Stimulated activated CD4-positive, alpha-beta T cell treated with anti-CD3 and anti-CD28 coated beads, Interleukin-1b, Interleukin-23, amount 100 ng/mL, for 24 hours (primary cell): ENCODE data around the gene SMARCA2.

ENCODE experiments used
- DNase-seq, 4 experiments: peaks; one replicate each; pipeline ENCODE4 v3.0.0-alpha.2; 2020; ENCODE audit warnings: low read depth in 4 of 4, low spot score in 1 of 4

SMARCA2 gene

DNA sequence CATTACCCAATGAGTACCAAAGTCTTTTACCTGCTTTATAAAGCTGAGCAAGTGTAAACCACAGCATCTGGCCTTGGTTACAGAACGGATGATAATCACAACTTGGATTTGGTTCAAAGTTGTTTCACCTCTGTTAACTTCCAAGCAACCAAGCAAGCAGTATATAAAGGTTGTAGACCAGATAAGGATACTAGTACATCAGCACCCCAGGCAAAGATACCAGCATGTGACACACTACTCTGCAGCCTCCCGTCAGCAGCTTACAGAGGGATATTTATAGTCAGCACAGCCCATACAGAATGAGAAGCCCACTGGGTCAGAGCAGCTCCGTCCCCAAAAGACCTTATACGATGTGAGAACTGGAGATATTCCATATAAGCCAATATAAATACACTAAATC lies 193.3 kb downstream of the SMARCA2 start:
- DNase-seq = no peak

DNA sequence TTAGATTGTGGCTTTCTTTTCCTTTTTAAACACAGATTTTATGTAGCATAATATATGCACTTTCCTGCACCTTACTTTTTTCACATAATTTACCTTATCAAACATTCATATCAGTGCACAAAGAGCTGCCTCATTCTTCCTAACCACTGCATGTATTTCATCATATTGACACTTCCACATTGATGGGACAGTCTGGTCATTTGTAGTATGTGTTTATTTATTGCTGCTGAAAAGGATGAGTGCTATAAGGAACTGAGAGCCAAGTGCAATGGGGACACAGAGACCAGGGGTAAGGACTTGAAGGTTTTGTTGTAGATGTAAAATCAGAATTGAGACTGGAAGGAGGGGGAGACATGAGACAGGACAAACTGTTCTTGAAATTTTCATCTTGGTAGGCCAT lies 193.8 kb downstream of the SMARCA2 start:
- no peak for DNase-seq

DNA sequence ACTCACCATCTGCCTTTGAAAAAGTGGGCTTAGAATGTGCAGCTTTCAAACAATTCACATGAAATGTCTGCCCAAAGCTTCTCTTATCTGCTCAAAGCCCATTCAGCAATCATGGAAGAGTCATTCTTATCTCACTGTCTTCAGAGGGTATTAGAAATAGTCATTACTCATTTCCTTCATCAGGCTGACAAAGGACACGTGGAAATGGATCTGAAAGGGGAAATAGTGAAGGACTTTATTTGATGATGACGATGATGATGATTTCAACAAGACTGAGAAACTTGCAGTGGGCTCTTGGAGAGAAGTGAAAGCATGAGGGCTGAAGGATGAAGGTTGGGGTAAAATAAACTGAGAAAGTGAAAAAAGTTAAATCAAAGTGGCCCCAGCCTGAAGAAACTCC lies 194.3 kb downstream of the SMARCA2 start:
- DNase-seq = no peak

DNA sequence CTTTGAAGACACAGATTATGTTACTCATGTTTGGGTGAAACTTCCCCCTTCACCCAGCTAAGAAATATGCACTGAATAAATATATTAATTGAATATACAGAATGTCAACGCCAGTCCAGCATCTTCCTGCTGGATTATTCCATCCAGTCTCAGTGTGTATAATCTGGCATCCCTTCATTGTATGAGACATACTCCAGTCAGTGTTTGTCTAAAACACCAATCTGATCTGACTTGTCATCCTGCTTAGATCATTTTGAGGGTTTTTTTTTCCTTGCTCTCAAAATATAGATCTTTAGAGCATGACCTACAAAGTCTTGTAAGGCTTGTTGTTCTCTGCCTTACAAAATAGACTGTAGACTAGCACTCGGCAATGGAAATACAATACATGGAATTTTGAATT lies 195.1 kb downstream of the SMARCA2 start:
- no peak for DNase-seq

DNA sequence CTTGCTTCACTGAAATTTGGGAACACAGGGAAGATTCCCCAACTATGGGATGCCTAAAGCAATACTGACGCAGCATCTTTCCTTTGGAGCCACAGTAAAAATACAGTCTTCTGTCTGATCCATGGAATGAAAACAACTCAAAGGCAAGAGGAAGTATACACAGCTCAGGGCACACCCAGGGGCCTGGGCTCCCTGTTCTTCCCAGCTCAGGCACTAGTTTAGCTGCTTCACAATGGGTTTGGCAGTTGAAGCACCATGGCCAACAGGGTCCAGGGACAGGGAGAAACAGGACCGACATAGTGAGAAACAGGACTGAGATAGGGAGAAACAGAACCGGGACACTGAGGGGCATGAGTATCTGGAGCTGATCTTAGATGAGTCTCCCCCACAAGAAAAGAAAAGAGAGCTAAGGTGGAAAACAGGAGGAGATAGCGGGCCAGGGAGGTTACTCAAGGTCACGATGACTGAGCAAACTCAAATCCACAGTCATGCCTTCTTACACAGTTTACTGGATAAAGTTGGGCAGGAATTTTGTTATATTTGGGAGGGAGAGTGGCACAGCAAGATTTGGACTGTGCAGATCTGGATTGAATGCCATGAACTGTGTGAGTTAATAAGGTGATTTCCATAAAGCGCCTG lies 198.8 kb downstream of the SMARCA2 start:
- no peak for DNase-seq

DNA sequence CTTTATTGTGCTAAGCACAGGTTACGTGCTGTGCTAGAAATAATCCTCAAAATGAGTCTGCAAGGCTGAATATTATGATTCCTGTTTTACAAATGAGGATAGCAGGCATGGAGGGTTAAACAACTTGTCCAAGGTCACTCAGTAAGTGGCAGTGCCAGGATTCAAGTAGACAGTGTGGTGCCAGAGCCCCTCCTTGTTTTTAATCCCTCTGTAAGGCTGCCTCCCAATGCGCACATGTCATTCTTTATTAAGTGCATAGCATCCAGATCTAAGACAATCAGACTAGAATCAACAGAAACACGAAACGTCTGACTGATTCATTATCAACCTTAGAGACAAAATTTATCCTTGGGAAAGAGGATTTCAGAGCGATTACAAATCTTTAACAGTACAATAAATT lies 199.6 kb downstream of the SMARCA2 start:
- DNase-seq = no peak

DNA sequence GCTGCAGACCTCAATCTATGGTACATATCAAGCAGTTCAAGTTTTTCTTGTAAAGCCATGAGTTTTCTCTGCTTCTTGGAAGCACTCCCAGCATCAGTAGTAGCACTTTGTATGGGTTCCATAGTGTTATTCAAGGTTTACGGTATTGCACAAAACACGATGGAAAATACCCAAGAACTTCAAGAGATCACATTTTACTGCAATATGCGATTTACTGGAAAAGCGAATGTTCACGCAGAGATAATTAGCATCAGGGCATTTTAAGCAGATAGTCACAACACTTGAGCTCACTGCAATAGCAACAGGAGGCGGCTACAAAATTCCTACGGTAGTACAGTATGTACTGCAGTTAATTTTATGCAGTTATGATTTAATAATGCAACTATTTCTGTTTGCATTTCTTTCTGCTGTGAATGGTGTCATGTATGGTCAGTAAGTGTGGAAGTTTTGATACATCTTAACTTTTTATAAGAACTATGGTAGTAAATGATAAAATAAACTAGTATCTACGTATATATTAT lies 200.8 kb downstream of the SMARCA2 start:
- no peak for DNase-seq

DNA sequence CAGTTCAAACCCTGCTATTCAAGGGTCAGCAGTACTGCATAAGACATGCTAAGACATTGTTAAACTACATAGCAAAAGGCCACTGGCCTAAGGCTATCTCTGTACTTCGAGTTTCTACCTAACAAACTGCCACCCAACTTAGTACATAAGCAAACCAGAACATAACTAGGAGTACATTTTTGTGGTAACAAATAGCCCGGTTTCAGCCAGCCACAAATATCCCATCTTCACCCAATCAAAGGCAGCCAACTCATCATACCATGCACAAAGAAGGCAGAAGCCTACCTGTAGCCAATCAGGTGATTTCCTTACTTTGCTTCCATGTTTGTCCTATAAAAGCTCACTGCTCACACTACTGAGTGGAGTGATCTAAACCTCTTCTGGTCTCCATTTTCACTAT lies 201.4 kb downstream of the SMARCA2 start:
- no peak for DNase-seq

DNA sequence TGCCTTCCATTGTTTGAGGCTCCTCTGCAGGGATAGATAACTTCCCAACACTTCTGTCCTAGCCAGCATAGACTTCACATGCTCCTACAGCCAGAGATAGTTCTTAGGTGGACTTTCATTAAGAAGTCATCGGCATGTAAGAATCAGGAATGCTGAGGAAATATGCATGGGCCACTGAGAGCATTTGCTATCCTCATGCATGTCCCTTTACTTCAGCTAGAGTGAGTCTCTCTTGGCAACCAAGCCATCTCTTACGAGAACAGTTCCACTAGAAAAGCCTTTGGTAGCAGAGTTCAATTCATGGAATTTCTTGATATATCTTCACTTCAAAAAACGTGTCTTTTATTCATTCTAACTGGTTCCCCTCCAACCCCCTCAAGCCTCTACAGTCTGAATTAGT lies 202.4 kb downstream of the SMARCA2 start:
- no peak for DNase-seq

DNA sequence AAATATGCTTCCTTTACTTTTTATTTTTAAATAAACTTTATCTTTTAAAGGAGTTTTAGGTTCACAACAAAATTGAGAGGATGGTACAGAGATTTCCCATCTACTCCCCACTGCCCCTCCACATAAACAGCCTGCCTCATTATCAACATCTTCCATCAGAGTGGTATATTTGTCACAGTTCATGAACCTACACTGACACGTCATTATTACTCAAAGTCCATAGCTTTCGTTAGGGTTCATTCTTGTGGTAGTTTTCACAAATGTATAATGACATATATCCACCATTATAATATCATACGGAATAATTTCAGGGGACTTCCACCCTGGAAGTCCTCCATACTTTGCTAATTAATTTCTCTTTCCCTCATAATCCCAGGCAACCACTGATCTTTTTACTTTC lies 204.9 kb downstream of the SMARCA2 start:
- DNase-seq = no peak

DNA sequence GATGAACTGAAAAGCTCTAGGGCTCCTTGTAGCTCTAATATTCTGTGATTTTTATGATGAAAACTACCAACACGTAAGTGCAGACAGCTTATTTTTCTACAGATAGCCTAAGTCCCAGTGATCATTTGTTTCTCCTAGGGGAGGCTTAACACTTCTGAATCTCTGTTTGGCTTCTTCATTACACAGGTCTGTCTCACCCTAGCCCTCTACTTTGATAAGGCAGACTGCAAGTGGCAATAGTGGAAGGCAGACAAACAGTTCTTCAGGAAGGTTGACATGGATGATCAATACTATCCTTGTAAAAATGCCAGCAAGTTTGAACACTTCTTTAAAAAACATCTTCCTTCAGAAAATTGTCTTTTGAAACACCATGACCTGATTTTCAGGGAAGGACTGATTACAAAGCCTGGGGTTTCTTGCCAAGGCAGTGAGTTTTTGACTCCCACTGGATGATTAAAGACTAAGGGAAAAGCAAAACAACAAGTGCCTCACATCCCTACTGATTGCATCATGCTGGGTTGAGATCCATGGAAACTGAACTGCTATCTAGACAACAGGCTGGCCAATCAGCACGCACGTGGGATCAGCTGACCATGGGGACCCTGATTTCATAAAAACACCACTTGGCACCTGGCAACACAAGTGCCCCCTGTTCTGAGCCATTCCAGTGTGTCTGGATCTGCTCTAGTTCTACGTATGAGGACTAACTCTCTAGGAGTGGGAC lies 212.2 kb downstream of the SMARCA2 start:
- no peak for DNase-seq

DNA sequence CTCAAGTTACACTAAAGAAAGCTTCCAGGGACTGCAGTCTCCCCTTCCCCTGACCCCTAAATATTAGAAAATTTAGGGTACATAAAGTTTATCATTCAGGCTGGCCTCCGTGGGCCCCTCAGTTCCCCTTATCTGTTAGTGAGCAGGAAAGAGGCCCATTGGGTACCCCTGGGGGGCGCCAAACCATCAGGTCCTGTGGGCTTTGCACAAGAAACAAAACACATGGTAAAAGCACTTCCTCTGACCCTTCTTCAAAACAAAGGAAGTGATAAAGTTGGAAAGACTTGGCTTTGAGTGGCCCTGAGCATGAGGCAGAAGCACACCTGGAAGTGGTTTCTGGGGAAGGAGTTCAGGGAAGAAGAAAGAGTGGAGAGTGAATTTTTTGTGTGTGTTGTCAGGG lies 213.0 kb downstream of the SMARCA2 start:
- no peak for DNase-seq

DNA sequence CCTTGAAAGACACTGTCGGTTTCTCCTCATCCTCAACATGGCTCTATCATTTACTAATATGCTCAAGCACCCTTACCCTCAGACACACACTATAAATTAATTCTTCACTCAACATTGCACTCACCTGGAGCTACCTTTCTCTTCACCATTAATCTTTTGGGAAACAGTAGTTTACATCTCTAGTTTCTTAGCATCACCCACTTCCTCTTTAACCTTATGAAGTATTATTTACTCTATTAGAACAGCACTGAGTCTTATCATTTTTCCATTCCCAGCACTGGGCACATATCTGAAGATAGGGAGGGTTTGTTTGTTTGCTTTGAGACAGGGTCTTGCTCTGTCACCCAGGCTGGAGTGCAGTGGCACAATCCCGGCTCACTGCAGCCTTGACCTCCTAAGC lies 213.5 kb downstream of the SMARCA2 start:
- no peak for DNase-seq

DNA sequence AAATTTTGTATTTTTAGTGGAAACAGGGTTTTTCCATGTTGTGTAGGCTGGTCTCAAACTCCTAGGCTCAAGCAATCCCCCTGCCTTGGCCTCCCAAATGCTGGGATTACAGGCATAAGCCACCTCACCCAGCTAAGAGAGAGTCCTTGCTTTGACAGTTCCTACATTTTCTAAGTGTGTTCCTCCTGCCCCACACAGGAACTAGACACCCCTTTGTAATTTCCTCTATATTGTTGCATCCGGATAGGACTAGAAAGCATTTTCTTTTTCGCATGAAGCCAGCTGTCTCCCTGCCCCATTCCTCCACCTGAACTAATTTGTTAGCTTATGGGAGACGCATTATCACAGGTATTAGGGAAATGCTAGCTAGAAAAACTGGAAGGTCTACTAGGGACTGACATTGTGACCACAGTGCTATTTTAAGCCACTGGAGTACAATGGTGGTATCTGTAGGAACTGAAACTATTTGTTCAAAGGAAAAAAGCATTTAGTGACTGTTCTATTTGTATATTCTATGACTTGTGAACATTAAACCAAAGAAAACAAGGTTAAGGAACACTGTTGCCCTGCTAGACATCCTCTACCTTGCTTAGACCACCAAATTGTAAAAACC lies 214.1 kb downstream of the SMARCA2 start:
- DNase-seq = no peak

DNA sequence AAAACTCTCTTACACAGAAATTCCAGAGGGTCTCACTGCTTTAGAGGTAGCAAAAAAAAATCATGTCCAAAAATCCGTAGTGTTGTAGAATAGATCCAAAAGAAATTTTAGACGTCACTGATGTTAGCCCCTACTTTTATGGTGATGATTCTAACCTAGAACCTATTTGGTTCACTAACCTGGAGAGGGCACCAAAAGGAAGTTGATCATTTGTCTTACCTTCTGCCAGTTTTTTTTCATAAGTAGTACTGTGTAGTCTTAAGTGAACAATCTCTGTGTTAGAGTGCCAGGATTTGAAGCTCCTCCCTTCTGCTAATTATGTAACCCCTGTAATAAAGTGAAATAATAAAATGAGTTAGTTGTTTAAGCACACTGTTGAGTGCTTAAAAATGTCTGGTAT lies 215.2 kb downstream of the SMARCA2 start:
- no peak for DNase-seq

DNA sequence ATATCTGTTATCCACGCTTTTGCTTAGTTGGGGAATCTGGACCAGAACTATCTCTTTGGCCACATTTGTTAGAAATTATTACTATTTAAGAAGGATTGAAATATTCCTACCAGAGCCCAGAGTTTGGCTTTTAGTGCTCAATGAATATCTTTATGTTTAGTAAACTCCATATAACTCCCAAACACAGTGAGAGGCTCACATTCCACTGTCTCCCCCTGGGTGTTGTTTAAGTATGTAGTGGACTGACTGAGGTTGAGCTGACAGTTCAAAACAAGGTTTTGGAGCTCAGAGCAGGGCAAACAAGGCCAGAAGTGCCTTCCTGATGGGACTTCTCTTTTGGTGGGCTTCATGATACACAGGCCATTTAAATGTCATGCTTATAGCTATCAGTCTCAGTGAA lies 216.0 kb downstream of the SMARCA2 start:
- DNase-seq = no peak

DNA sequence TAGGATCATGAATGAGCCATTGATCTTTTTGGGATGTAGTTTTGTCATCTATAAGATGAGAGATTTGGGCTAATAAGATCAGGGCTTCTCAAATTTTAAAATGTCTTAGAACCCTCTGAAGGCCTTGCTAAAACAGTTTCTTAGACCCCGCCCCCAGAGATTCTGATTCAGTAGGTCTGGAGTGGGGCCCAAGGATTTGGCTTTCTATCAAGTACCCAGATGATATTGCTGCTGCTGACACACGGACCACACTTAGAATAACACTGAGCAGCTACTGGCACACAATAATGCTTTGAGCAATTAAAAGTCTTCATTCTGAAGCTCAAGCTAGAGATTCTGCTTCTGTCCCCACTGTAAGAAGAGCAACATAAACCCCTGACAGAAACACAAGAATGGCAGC lies 216.7 kb downstream of the SMARCA2 start:
- no peak for DNase-seq

DNA sequence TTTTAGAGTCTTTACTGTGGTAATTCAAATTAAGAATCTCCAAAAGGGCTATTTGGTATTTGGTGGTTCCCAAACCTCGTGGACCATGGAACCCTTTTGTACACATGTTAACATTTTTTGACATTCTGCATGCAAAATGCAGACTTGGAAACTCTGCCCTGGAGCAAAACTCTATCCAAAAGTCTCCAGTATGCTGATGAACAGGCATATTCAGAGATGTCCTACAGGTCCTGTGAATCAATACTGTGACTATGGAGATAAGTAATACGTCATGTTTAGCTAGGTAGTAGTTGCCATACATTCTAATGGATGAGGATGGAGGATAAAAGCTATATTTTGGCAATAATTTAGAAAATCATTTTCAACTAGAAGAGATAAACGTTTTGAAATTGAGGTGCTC lies 218.1 kb downstream of the SMARCA2 start:
- DNase-seq = no peak

DNA sequence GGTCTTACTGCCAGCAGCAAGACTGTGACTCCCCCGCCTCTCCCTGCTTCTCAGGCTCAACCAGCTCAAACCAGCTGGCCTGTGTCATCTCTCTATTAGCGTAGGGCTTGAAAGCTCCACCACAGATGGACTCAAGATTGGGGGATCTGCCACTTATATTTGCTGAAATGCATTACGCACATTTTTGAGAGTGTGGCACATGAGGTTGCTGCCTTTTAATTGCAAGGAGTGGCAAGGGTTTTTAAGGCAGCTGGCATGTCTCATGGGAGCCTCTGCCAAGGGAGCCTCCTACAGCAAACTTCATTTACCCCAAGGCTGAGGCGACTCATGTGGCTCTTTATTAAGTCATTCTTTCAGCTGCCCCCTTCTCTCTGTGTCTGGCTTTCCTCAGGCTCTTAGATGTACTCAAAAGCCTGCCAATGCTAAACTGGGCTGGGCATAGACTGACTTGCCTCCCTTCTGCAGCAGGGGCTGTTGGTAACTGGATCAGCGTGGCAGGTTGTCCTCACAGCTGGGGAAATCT lies 219.3 kb downstream of the SMARCA2 start:
- no peak for DNase-seq

DNA sequence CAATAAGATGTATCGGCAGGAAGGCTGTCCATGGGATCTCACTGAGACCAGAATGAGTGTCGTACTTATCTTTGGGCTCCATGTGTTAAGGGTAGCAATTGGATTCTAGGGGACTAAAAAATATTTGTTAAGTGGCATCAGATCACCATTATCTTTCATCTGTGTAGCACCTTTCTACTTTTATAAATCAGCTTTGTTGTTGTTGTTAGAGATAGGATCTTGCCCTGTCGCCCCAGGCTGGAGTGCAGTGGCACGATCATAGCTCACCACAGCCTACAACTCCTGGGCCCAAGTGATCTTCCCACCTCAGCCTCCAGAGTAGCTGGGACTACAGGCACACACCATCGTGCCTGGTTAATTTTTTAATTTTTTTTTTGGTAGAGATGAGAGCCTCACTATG lies 220.5 kb downstream of the SMARCA2 start:
- no peak for DNase-seq

DNA sequence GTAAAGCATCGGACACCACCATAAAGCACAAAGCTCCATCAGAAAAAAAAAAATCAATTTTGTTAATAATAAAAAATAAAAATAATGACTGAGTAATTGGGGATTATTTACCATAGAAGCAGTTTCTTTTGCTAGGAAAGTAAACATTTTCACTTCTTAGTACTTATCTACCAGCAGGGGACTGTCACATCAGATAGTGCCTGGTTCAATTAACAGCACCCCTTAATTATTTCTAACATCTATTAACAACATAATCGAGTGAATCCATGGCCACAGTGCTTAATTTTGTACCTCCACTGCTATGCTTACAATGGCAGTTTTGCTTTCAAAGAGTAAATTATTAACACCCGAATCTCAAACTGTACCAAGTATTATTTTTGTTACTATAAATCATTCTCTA lies 221.7 kb downstream of the SMARCA2 start:
- DNase-seq = no peak

DNA sequence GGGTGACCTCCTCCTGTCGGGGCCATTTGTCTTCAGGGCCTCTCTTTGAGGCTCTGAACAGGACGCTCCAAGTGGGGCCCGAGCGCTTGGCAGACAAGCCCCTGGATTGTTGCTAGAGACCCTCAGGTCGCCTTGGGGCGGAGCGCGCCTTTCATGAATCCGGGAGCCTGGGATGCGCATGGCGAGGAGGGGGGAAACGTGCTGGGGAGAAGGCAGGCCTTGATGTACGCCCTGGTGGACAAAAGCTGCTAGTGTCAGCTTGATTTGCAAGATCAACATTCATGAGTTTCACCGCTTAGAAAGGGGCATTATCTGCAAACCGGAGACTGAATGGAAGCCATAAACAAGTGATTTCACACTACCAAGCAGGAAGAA lies 226.3 kb downstream of the SMARCA2 start:
- DNase-seq = no peak
